ENCODE results near the gene GET4.
A peak's percentile ranks its signal among the peaks of the same experiment; 100 is the strongest.

Gene GET4, protein sequence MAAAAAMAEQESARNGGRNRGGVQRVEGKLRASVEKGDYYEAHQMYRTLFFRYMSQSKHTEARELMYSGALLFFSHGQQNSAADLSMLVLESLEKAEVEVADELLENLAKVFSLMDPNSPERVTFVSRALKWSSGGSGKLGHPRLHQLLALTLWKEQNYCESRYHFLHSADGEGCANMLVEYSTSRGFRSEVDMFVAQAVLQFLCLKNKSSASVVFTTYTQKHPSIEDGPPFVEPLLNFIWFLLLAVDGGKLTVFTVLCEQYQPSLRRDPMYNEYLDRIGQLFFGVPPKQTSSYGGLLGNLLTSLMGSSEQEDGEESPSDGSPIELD

DNA sequence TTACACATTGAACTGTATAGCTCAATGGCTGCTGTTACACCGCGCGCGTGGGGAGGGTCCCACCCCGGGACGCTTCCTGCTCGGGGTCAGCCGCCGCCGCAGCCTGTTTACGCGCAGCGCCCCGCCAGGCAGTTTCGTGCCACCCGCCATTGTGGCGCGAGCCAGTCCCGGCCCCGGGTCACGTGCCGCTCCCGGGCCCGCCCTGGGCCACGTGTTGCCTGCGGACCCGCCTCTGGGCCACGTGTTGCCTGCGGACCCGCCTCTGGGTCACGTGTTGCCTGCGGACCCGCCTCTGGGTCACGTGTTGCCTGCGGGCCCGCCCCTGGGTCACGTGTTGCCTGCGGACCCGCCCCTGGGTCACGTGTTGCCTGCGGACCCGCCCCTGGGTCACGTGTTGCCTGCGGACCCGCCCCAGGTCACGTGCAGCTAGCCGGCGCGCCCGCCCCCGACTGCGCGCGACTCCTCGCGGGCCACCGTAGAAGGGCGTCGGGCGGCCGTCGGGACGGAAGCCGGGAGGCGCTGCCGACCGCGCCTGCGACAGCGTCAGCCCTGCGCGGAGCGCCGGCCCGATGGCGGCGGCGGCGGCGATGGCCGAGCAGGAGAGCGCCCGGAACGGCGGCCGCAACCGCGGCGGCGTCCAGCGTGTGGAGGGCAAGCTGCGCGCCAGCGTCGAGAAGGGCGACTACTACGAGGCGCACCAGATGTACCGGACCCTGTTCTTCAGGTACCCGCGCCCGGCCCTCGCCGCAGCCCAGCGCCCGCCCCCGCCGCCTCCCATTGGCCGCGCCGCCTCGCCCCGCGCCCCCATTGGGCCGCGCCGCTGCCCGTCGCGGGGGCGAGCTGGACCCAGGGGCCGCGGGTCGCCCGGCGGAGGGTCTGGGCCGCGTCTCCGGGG is at the start of gene GET4:
Gene GET4 (plus strand): TSS at position 478 of the 895 bp plus-strand sequence. CDS start 92 bp downstream, at position 570.
- Mint-ChIP-seq H3K27ac (peak within 1 kb of the TSS; percentile 99), H3K4me3 (peak within 1 kb of the TSS; percentile 100), H3K9me3 (no peaks in the 10 kb centered on the region), H3K36me3 (ENCODE audit: low read depth) (peaks cover 50% of the 10 kb centered on the region), H3K27me3 (no peaks in the 10 kb centered on the region), H3K4me1 (ENCODE audit: low read depth) (peaks cover 36% of the 10 kb centered on the region)
- intact Hi-C loops (cut with micrococcal nuclease), result loop anchor here (2.0 to 10.0 kb wide), 2 partner anchors 24 to 62 kb away; no protein-coding TSS in a partner anchor

GRCh38 chr7:828793-829561 is 47.4 kb upstream of the GET4 start:
- intact Hi-C loops (cut with micrococcal nuclease), result no loop called here
- no peak overlapping the region for H3K4me3 Mint-ChIP-seq
- peaks cover 32% of the 10 kb centered on the region for H3K36me3 Mint-ChIP-seq (ENCODE audit: low read depth)
- H3K4me1 Mint-ChIP-seq (ENCODE audit: low read depth), result peaks cover 28% of the 10 kb centered on the region
- H3K27ac Mint-ChIP-seq, result no peak overlapping the region
- peaks cover 9% of the 10 kb centered on the region for H3K27me3 Mint-ChIP-seq
- H3K9me3 Mint-ChIP-seq, result no peaks in the 10 kb centered on the region

- no peak overlapping the region for H3K27ac Mint-ChIP-seq
- H3K9me3 Mint-ChIP-seq, result no peaks in the 10 kb centered on the region
- H3K27me3 Mint-ChIP-seq, result peaks cover 9% of the 10 kb centered on the region
- peaks cover 37% of the 10 kb centered on the region for H3K36me3 Mint-ChIP-seq (ENCODE audit: low read depth)
- intact Hi-C loops (cut with micrococcal nuclease), result no loop called here
- peaks cover 27% of the 10 kb centered on the region for H3K4me1 Mint-ChIP-seq (ENCODE audit: low read depth)
- H3K4me3 Mint-ChIP-seq, result no peak overlapping the region
Observed at GRCh38 chr7:830069-830468, 46.3 kb upstream of the GET4 start.

- H3K27me3 Mint-ChIP-seq, result peaks cover 9% of the 10 kb centered on the region
- intact Hi-C loops (cut with micrococcal nuclease), result no loop called here
- peaks cover 41% of the 10 kb centered on the region for H3K36me3 Mint-ChIP-seq (ENCODE audit: low read depth)
- no peak overlapping the region for H3K4me3 Mint-ChIP-seq
- peaks cover 39% of the 10 kb centered on the region for H3K4me1 Mint-ChIP-seq (ENCODE audit: low read depth)
- H3K9me3 Mint-ChIP-seq, result no peaks in the 10 kb centered on the region
- no peak overlapping the region for H3K27ac Mint-ChIP-seq
Observed at GRCh38 chr7:831596-832166, 44.7 kb upstream of the GET4 start.

GRCh38 chr7:832167-832967 is 44.0 kb upstream of the GET4 start, which contains the start of gene SUN1:
TSS of gene SUN1 (plus strand) at chr7:832476. CDS start at chr7:832525, 49 bp downstream.
- Mint-ChIP-seq H3K27ac (no peak within 1 kb of the TSS), H3K9me3 (no peaks in the 10 kb centered on the region), H3K4me1 (ENCODE audit: low read depth) (peaks cover 40% of the 10 kb centered on the region), H3K4me3 (no peak within 1 kb of the TSS), H3K27me3 (peaks cover 9% of the 10 kb centered on the region), H3K36me3 (ENCODE audit: low read depth) (peaks cover 48% of the 10 kb centered on the region)
- intact Hi-C loops (cut with micrococcal nuclease), result no loop called here

DNA sequence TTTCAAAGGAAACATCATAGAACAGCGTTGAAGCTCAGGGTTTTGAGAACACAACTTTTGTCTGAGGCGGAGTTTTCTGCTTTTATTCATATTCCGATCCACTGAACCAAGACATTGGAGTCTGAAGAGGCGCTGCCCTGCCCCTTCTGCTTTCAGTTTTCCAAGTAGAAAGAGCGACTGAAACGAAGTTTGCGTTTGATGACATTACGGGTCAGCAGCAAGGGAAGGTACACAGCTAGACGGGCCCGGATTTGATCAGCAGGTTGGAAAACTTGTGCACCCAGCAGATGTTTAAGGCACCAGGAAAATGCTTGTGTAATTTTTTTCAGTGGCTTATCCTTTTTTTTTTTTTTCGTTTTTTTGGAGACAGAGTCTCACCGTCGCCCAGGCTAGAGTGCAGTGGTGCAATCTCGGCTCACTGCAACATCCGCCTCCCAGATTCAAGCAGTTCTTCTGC is 43.4 kb upstream of the GET4 start:
- H3K4me1 Mint-ChIP-seq (ENCODE audit: low read depth), result peaks cover 40% of the 10 kb centered on the region
- H3K36me3 Mint-ChIP-seq (ENCODE audit: low read depth), result peaks cover 52% of the 10 kb centered on the region
- no peak overlapping the region for H3K27ac Mint-ChIP-seq
- peaks cover 9% of the 10 kb centered on the region for H3K27me3 Mint-ChIP-seq
- intact Hi-C loops (cut with micrococcal nuclease), result no loop called here
- no peaks in the 10 kb centered on the region for H3K9me3 Mint-ChIP-seq
- H3K4me3 Mint-ChIP-seq, result no peak overlapping the region

DNA sequence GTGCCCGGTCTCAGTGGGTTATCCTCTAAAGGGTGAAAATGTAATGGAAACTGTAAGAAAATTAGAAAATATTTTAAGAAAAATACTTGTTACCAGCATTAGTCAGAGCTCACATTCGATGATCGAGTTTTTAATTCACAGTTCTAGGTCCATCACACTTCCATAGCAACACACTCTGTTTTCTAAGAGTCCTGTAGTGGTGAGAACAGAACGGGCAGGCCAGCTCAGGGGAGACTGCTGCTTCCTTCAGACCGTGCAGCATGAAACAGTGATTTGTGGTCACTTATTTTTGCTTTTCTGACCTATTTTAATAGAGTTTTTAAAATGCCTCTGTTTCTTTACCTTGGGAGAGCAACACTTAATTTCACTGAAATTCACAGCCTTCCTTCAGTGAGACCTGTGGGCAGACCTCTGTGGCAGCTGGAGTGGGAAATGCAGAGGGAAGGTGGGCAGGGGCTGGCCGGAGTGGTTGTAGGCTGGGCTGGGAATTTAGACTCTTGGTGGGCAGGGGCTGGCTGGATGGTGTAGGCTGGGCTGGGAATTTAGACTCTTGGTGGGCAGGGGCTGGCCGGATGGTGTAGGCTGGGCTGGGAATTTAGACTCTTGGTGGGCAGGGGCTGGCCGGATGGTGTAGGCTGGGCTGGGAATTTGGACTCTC is 42.6 kb upstream of the GET4 start:
- Mint-ChIP-seq H3K36me3 (ENCODE audit: low read depth) (peaks cover 59% of the 10 kb centered on the region), H3K4me3 (no peak overlapping the region), H3K9me3 (no peaks in the 10 kb centered on the region), H3K27me3 (peaks cover 9% of the 10 kb centered on the region), H3K27ac (no peak overlapping the region), H3K4me1 (ENCODE audit: low read depth) (peaks cover 40% of the 10 kb centered on the region)
- intact Hi-C loops (cut with micrococcal nuclease), result no loop called here

- Mint-ChIP-seq H3K4me3 (no peak overlapping the region), H3K27me3 (peaks cover 9% of the 10 kb centered on the region), H3K9me3 (no peaks in the 10 kb centered on the region), H3K27ac (no peak overlapping the region), H3K36me3 (ENCODE audit: low read depth) (peaks cover 64% of the 10 kb centered on the region), H3K4me1 (ENCODE audit: low read depth) (peaks cover 40% of the 10 kb centered on the region)
- intact Hi-C loops (cut with micrococcal nuclease), result no loop called here
Observed at GRCh38 chr7:834277-834676, 42.1 kb upstream of the GET4 start.

DNA sequence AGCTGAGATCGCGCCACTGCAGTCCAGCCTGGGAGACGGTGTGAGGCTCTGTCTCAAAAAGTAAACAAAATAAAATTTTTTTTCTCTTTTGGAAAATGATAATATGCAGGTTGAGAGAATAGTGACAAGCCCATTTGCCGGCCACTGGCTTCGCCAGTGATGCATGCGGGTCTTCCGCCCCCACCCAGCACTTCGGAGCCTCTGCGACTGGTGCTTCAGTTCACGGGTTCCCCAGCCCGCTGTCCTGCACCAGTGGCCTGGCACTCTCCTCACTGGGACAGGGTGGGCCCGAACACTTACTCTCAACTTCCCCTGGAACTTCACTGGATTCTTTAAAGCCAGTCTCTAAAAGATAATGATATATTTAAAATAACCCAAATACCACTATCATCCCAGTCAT is 41.3 kb upstream of the GET4 start:
- peaks cover 9% of the 10 kb centered on the region for H3K27me3 Mint-ChIP-seq
- H3K36me3 Mint-ChIP-seq (ENCODE audit: low read depth), result peaks cover 71% of the 10 kb centered on the region
- intact Hi-C loops (cut with micrococcal nuclease), result no loop called here
- H3K4me3 Mint-ChIP-seq, result no peak overlapping the region
- no peak overlapping the region for H3K27ac Mint-ChIP-seq
- H3K9me3 Mint-ChIP-seq, result no peaks in the 10 kb centered on the region
- H3K4me1 Mint-ChIP-seq (ENCODE audit: low read depth), result peaks cover 39% of the 10 kb centered on the region

- intact Hi-C loops (cut with micrococcal nuclease), result no loop called here
- no peak overlapping the region for H3K27ac Mint-ChIP-seq
- H3K4me3 Mint-ChIP-seq, result no peak overlapping the region
- H3K4me1 Mint-ChIP-seq (ENCODE audit: low read depth), result peaks cover 32% of the 10 kb centered on the region
- no peaks in the 10 kb centered on the region for H3K9me3 Mint-ChIP-seq
- peaks cover 5% of the 10 kb centered on the region for H3K27me3 Mint-ChIP-seq
- H3K36me3 Mint-ChIP-seq (ENCODE audit: low read depth), result peaks cover 78% of the 10 kb centered on the region
Observed at GRCh38 chr7:835485-836401, 40.6 kb upstream of the GET4 start.

- Mint-ChIP-seq H3K27me3 (peaks cover 4% of the 10 kb centered on the region), H3K4me1 (ENCODE audit: low read depth) (peaks cover 25% of the 10 kb centered on the region), H3K9me3 (no peaks in the 10 kb centered on the region), H3K4me3 (no peak overlapping the region), H3K27ac (no peak overlapping the region), H3K36me3 (ENCODE audit: low read depth) (peaks cover 85% of the 10 kb centered on the region)
- intact Hi-C loops (cut with micrococcal nuclease), result no loop called here
Observed at GRCh38 chr7:836429-836828, 39.9 kb upstream of the GET4 start.

DNA sequence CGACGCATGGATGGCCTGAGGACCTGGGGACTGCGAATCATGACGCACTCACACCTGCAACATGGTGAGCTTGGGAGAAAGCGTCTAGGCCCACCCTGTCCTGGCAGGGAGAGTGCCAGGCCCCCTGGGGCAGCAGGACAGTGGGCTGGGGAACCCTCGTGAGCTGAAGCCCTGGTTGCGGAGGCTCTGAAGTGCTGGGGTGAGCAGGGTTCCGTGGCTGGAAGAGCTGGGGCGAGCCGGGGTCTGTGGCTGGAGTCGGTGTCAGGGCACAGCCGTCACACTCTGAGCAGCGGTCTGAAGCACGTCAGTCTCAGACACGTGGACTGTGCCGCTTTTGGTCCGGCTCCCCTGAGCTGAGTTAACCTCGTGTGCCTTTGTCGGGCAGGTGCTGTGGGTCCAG is 39.4 kb upstream of the GET4 start:
- Mint-ChIP-seq H3K27me3 (peaks cover 4% of the 10 kb centered on the region), H3K4me3 (no peak overlapping the region), H3K4me1 (ENCODE audit: low read depth) (peaks cover 21% of the 10 kb centered on the region), H3K9me3 (no peaks in the 10 kb centered on the region), H3K36me3 (ENCODE audit: low read depth) (peaks cover 91% of the 10 kb centered on the region), H3K27ac (no peak overlapping the region)
- intact Hi-C loops (cut with micrococcal nuclease), result no loop called here
